NCI-H2081 (cell line): ENCODE data around the gene HSH2D.
"Not testable (repeated sequence)": the region's sequence is repeated elsewhere in the genome, so short reads cannot be mapped to it uniquely, and the experiment has no call there.

Experiments used
- DNase-seq, 2 experiments: peaks; one replicate each; lab custom pipeline; 2025; lab: John Stamatoyannopoulos, UW

The HSH2D gene

DNA sequence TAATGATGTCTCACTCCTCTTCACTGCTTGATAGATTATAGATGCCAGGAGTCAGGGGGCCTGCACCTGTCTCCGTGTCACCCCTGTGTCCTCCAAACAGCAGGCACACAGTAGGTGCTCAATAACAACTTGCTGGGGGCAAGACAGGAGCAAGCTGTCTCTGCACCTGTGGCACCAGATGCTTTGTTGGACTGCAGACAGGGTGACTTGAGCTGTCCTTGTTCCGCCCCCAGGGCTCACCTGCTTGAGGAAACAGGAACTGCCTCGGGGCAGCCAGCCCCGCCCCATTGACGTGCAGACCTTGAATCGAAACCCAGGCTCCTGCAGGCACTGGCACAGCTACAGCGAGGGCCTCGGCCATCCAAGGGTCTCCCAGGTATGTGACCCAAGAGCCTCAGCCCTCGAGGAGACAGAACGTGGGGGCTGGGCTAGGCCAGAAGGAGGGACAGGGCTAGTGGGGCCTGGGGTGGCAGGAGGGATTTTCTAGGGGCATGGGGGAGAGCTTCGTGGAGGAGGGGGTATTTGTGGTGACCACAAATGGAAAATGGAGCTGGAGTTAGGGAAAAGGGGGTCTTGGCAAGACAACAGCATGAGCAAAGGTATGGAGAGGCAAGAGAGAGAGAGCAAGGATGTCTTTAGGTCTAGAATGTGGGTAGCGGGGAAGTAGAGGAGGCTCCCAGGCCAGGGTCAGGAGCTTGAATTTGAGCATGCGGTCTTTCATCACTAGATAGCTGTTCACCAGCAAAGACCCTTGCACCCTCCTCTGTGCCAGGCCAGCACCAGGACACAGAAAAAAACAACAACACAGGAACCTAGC lies at the start of gene HSH2D:
TSS of gene HSH2D (plus strand) at position 287 of the 817 bp plus-strand sequence. CDS start 5,066 bp downstream, outside the sequence.
- peak; percentile 31 to 53 for DNase-seq

GRCh38 chr19:16094360-16095070 lies 49.0 kb upstream of the HSH2D start:
- DNase-seq: no peak

DNA sequence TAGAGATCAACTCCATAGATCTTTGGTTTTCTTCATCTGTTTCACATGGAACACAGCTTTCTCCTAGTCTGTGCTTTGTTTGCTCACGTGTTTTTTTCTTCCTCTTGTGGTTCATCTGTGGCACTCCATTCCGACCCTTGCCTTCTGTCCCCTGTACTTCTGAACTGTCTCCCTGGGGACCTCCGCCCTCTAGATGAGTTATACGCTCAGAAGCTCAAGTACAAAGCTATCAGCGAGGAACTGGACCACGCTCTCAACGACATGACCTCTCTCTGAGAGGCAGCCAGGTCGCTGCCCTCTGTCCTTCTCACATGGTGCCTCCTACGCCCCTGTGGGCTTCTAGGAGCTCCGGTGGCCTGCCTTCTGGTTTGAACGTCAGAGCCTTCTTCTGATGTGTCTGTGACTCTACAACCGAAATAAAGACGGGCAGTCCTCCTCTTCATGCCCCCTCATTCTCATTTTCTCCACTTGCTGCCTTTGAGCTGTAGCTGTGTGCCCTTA lies 48.4 kb upstream of the HSH2D start:
- no peak for DNase-seq

DNA sequence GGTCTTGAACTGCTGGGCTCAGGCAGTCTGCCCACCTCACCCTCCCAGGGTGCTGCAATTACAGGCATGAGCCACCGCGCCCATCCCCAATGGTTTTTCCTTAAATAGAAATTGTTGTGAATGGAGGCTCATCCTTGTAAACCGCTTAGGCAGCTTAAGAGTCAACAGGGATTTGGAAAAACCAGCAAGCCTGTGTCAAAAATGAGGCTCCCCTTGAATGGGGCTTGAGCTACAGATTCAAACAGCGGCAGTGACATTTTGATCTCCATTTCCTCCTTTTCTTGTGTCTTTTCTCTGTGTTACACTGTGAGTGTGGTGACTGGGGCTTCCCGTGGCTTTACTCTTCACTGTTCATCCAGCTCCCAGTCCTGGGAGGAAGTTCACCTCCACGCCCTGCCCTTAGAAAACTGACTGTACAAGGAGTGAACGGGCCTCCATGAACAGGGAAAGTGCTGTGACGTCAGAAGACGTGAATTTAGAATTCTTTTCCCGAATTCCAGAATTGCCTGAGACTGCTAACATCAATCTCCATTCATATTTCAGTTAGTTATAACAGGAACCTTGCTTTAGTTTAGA lies 47.1 kb upstream of the HSH2D start:
- DNase-seq: no peak

GRCh38 chr19:16098416-16098768 lies 45.1 kb upstream of the HSH2D start:
- no peak for DNase-seq

DNA sequence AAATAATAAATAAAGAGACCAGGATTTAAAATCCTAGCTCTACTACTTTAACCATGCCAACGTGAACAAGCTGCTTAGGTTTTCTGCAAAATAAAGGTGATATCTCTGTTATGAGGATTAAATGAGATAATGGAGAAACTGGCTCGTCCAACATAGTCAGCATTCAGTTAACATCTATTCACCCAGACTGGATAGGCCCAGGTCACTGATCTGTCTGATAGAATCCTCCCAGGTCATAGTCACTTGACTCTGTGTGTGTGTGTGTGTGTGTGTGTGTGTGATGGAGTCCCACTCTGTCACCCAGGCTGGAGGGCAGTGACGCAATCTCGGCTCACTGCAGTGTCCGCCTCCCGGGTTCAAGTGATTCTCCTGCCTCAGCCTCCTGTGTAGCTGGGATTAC lies 44.7 kb upstream of the HSH2D start:
- DNase-seq: no peak

- DNase-seq: not testable (repeated sequence)
Observed at GRCh38 chr19:16099314-16099965, 44.0 kb upstream of the HSH2D start.

- no peak for DNase-seq
Observed at GRCh38 chr19:16100524-16100923, 43.0 kb upstream of the HSH2D start.

GRCh38 chr19:16104722-16105121 lies 38.8 kb upstream of the HSH2D start:
- DNase-seq: no peak

DNA sequence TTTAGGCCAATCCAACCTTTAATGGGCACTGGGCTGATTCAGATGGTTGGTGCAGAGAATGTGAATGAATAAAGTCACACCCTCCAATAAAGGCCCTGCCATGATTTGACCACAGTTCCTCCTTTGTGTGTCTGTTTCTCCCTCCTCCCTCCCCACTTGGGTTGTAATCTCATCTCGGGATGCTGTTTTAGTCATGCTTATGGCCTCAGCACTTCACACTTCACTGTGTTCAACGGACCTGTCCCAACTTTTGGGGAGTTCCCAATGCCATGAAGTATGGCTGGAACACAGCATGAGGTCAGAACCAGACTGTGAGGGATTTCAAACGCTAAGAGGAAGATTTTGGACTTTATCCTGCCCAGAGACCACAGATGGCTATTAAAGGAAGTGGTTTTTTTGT lies 37.4 kb upstream of the HSH2D start:
- DNase-seq: no peak

- DNase-seq: peak; percentile 98
Observed at GRCh38 chr19:16111160-16111908, 32.2 kb upstream of the HSH2D start, which contains the start of gene RAB8A. RAB8A (plus strand) TSS chr19:16111889; CDS start chr19:16111902, 13 bp downstream.

DNA sequence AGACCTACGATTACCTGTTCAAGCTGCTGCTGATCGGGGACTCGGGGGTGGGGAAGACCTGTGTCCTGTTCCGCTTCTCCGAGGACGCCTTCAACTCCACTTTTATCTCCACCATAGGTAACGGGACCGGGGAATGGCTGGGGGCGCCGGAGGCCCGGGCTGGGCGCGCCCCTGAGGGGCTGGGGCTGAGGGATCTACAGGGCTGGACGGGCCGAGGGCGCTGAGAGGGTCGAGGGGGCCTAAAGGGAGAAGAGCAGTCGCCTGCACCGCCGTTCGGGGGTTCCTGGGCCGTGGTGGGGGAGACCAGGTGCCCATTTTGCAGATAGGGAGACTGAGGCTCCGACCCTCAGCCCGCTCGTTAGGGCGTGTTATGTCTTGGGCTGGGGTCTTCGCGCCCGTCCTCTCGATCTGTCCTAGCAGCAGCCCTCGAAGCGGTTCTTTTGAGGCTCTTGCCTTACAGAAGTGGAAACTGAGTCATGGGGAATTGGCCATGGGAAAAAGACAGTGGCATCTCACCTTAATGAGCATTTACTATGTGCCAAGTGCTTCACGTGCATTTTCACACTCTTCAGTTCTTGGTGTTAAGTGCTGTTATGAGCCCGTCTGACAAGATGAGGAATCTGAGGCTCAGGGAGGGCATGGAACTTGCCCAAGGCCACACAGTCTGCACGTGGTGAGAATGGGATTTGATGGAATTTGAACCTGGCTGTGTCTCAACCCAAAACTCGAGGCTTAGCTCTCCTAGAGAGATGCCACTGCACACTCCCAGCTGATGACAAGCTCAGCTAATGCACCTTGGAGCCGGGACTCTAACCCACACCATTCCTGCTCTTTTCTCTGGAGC lies 31.4 kb upstream of the HSH2D start:
- DNase-seq: no peak

DNA sequence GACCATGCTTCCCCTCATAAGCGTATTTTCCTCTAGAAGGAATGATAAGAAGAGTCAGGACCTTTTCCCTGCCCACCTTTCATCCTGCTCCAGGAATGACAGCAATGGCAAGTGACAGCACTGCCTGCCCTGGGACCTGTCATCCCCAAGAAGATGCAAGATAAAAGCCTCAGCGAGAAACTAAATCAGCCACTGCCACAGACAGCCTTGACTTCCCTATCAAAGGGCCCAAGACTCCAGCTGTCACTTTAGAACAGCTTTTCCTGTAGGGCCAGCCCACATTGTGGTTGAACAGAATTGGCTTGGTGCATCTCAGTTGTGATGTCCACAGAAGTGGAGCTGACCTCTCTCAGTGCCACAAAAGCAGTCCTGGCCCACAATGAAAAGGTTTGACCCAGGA lies 30.7 kb upstream of the HSH2D start:
- no peak for DNase-seq

DNA sequence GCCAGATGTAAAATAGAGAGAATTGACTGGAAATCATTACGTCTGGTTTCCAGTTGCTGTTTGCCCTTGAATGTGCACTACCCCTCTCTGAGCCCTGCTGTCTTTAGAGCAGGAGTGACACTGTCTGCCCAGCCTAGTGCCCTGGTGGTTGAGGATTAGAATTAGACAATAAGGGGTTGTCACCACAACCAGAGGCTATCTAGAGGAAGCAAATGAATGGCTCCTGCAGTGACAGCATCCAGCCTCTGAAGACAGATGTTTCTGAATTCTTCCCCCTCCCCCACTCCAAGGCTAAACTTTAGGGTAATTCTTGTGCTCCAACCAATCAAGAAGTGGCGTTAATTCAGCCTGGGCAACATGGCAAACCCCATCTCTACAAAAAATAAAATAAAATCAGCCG lies 29.8 kb upstream of the HSH2D start:
- no peak for DNase-seq

- no peak for DNase-seq
Observed at GRCh38 chr19:16115301-16116039, 28.0 kb upstream of the HSH2D start.

- DNase-seq: no peak
Observed at GRCh38 chr19:16116067-16116466, 27.4 kb upstream of the HSH2D start.

GRCh38 chr19:16117594-16118033 lies 25.9 kb upstream of the HSH2D start:
- no peak for DNase-seq

DNA sequence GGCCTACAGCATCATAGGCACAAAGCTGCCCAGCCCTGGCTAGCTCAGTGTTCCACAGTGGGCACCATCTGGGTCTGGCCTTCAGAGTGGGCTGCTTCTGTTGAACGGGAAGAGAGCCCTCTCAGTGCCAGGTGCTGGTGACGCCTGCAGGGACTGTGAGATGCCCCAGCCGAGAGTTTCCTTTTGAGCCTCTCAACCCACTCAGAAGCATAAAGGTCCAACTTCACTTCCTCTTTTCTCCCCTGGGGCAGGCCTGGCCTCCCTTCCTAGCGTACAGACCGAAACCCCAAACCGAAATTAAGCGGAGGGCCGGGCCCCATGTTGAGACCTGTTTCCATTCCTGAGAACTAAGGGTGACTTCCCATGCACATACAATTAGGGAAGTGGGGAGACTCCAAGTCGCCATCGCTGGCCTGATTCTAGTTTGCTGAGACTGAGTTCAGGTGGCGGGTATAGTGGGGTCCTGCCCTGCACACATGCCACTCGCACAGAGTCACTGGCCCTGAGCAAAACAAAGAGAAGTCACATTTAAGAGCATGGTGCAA lies 24.9 kb upstream of the HSH2D start:
- DNase-seq: no peak

GRCh38 chr19:16119075-16119857 lies 24.2 kb upstream of the HSH2D start:
- DNase-seq: not testable (repeated sequence)
